HG03469 (cell line): Measurements from ENCODE around the gene NAALADL1.
"Not testable (repeated sequence)": the region's sequence is repeated elsewhere in the genome, so short reads cannot be mapped to it uniquely, and the experiment has no call there.

Experiments
- ATAC-seq: cut with Tn5 transposase; IDR thresholded peaks from one replicate; pipeline ENCODE4 v1.9.1; 2021; ENCODE audit warnings: mild to moderate bottlenecking, moderate library complexity, moderate number of reproducible peaks; ENCODE audit not compliant: unreplicated experiment

Gene NAALADL1

GRCh38 chr11:65051398-65051858 is 6.9 kb downstream of the NAALADL1 start:
- ATAC-seq: no peak

DNA sequence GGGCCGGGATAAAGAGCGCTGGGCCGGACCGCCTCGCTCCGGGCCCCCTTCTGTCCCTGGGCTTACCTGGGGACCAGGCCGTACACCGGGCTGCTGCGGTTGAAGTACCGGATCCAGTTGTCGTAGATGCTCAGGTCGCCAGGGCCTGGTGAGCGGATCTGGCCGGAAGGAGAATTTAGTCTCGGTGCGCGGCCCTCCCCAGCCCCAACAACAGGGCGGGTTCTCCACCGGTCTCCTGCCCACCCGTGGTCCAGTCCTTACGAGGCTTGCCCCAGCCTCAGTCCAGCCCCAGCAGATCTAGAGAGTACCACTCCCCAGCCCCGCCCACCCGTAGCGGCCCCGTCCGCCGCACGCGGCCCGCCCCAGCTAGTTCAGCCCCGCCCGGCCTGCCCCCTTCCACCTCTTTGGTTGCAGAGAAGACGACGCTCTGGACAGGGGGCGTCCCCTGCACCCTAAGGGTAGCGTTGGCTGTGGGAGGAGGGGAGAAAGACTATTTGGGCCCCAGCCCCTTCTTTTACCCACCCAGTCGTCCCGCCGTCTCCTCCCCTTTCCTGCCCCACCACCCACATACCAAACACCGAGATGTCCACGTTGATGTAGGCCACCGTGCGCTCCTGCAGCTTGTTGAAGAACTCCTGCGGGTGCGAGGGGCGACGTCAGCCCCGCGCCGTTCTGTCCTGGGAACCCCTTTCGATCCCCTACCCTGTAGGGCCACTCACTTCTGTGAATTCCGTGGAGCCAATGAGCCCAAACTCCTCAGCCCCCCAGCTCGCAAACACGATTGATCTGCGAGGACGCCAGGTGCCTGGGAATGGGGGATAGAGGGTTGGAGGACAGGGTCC is 10.6 kb downstream of the NAALADL1 start:
- ATAC-seq: no peak

DNA sequence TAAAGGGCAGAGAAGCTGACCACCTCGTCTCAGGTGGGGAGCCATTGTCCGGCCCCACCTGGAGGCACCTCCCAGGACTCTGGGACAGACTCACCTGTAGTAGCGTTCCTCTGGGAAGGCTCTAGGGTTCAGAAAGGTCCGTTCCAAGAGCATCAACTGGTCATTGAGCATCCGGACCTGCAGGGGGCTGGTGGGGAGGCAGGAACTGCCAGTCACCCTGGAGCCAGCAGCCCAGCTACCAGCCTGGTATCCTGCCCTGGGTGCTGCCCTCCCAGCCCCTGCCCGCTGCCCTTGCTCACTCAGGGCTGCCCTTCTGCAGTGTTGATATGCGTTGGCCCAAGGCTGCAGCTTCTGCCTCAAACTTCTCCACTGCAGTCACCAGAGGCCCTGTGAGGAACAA is 12.6 kb downstream of the NAALADL1 start:
- ATAC-seq: no peak

GRCh38 chr11:65045061-65045460 is 13.3 kb downstream of the NAALADL1 start:
- ATAC-seq: no peak

- no peak for ATAC-seq
These were observed 14.4 kb downstream of the NAALADL1 start for GRCh38 chr11:65043881-65044501.

GRCh38 chr11:65042891-65043290 is 15.5 kb downstream of the NAALADL1 start:
- no peak for ATAC-seq

DNA sequence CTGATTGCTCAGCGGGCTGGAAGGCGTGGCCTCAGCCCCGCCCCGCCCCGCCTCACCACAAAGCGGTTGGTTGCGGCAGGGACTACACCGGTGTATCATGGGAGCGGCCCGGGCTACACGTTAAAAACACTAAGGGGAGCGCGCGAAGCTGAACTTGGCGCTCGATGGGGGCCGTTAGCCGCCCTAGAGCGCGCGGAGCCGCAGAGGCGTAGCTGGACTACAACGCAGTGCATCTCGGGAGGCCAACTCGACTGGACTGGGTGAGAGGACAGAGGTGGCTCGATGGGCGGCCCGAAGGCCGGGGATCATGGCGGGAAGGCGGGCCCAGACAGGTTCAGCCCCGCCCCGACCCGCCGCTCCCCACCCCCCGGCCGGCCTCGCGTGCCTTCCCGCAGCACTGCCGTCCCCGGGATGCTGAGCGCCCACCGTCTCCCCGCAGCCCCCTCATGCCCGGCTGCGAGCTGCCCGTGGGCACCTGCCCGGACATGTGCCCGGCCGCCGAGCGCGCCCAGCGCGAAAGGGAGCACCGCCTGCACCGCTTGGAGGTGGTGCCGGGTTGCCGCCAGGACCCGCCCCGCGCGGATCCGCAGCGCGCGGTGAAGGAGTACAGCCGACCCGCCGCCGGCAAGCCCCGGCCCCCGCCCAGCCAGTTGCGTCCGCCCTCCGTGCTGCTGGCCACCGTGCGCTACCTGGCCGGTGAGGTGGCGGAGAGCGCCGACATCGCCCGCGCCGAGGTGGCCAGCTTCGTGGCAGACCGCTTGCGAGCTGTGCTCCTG is 17.3 kb downstream of the NAALADL1 start, which contains the start of gene SAC3D1:
TSS of gene SAC3D1 (plus strand) at position 364 of the 776 bp plus-strand sequence. CDS start at position 447, 83 bp downstream.
- ATAC-seq: peak; percentile 54

- ATAC-seq: no peak
These were observed 17.9 kb downstream of the NAALADL1 start for GRCh38 chr11:65040520-65040846.

GRCh38 chr11:65036931-65037330 is 21.4 kb downstream of the NAALADL1 start:
- ATAC-seq: no peak

DNA sequence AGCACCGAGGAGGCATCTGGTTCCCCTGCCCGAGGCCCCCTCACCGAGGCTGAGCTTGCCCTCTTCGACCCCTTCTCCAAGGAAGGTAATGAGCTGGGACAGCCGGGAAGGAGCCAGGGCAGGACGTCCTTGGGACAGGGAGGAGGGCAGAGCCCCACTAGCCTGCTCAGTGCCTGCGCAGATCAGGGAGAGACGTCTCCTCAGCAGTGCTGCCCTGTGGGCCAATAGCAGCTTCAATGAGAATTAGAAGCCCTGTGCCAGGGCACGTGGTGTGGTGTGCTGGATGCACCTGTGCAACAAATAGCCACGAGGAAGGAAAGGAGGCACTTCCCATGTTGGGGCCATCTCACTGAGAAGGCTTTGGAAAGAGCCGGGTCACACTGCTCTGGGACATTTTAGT is 22.8 kb downstream of the NAALADL1 start:
- ATAC-seq: no peak

DNA sequence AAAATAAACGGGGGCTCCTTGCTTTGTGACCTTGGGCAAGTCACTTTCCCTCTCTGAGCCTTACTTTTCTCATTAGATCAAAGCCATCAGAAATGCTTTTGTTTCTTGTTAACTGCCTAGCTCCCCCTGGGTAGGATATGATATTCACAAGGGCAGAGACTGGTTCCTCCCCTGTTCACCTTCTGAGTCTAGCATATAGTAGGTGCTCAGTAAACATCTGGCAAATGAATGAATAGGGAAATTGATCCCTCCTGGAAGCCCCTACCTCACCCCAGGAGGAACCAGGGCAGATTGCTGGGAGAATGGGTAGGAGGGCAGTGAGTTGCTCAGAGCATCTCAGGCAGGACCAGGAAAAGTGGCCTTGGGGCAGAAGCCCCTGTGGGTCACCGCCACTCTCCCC is 23.9 kb downstream of the NAALADL1 start:
- no peak for ATAC-seq

GRCh38 chr11:65032216-65032615 is 26.1 kb downstream of the NAALADL1 start:
- no peak for ATAC-seq

GRCh38 chr11:65027213-65028067 is 30.9 kb downstream of the NAALADL1 start, which contains the start of gene SNX15:
SNX15 (plus strand) TSS chr11:65027439; CDS start chr11:65027538, 99 bp downstream.
- ATAC-seq: peak; percentile 48

DNA sequence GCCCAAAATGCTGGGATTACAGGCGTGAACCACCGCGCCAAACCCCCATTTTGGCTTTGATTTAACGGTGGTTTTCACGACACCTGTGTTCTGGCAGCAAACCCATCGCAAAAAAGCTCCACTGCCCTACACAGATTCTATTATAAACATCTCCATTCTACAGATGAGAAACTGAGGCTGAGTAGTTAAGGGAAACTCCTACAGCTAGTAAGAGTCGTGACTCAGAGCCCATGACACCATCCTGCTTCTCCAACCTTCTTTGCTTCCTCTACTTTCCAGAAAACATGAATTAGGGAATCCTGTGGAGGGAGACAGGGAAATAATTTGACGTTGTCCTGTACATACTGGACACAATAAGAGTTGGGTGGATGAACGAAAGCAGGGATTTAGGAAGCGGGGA is 31.5 kb downstream of the NAALADL1 start:
- no peak for ATAC-seq

DNA sequence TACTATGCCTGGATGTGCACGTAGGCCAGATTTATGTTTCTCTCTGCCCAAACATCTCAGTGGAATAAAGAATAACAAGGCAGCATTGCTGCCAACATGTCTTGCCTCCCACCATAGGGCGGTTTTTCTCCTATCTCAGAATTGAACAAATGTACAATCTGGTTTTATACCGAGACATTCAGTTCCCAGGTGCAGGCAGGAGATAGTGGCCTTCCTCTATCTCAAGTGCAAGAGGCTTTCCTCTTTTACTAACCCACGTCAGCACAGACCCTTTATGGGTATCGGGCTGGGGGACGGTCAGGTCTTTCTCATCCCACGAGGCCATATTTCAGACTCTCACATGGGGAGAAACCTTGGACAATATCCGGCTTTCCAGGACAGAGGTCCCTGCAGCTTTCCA is 34.9 kb downstream of the NAALADL1 start:
- not testable (repeated sequence) for ATAC-seq

DNA sequence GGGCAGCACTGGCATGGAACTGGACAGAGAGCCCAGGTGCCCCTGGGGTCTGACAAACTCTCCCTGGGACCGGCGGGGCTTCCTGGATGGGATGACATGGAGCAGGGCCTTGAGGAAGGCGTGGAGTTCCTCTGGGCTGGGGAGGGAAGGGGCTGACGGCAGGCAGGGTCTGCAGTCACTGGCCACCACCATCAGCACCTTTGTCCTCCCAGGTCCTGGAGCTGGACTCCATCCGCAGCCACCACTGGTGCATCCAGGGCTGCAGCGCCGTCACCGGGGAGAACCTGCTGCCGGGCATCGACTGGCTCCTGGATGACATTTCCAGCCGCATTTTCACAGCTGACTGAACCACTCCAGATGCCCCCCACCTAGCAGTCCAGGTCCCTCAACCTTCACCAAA is 36.8 kb downstream of the NAALADL1 start:
- ATAC-seq: no peak

GRCh38 chr11:65021003-65021402 is 37.4 kb downstream of the NAALADL1 start:
- no peak for ATAC-seq

DNA sequence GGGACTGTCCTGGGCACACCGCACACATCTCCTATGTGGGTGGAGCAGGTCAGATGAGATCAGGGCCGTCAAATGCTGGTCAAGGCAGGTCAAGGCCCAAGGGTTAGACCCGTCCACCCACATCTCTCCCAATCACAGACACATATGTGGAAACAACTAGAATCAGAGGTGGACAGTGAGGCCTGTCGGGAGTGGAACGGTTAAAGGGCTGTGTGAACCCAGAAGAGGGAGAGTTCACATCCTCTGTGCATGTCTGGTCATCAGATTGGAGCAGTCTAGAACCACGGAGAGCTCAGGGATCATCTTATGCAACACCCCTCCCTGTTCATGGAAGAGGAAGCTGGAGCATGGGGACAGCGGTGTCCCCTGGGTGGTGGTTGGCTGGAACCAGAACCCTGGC is 38.5 kb downstream of the NAALADL1 start:
- no peak for ATAC-seq

- ATAC-seq: no peak
These were observed 40.4 kb downstream of the NAALADL1 start for GRCh38 chr11:65017937-65018336.

DNA sequence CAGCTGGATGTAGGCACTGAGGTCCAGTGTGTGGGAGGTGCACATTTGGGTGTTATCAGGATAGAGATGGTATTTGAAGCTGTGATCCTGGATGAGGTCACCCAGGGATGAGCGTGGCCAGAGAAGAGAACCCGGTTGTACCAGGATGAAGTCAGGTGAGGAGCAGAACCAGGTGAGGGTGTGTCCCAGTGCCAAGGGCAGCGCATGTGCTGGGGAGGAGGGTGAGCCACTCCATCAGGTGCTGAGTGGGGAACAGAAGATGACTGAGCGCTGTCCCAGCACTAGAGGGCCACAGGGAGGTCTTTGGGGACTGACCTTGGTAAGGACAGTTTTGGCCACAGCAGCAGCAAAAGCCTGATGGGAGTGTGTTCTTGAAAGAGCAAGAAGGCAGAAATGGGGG is 41.6 kb downstream of the NAALADL1 start:
- no peak for ATAC-seq
